A673 (cell line): ENCODE data around the gene INAVA.

Experiments
- CTCF ChIP-seq: fragments of 300-800, 200-600 bp; sonication (generic); conservative IDR thresholded peaks from 2 replicates; pipeline ENCODE4 v1.5.1; 2017; ENCODE audit warnings: low read depth, mild to moderate bottlenecking, antibody characterized with exemption, low read length, moderate library complexity, mixed read lengths
- EZH2 ChIP-seq: fragments of 200-600 bp; sonication (generic); IDR thresholded peaks from 2 replicates; pipeline ENCODE4 v1.6.1; 2017; ENCODE audit warnings: borderline replicate concordance, low read depth, mild to moderate bottlenecking, mixed read lengths, antibody characterized with exemption, low read length; ENCODE audit not compliant: poor library complexity, severe bottlenecking

- TF ChIP-seq CTCF, result no peak
- TF ChIP-seq EZH2, result no peak
These were observed 4.7 kb upstream of the INAVA start for GRCh38 chr1:200890027-200890426.
